Measurements from ENCODE around the gene RBBP4.
A peak's percentile ranks its signal among the peaks of the same experiment; 100 is the strongest.
"Not testable (repeated sequence)": the region's sequence is repeated elsewhere in the genome, so short reads cannot be mapped to it uniquely, and the experiment has no call there.

RBBP4 gene

GRCh38 chr1:32684167-32684811 is 33.3 kb downstream of the RBBP4 start:
- DNase-seq, result no peak
- intact Hi-C loops (cut with DNase I), result no loop called here

DNA sequence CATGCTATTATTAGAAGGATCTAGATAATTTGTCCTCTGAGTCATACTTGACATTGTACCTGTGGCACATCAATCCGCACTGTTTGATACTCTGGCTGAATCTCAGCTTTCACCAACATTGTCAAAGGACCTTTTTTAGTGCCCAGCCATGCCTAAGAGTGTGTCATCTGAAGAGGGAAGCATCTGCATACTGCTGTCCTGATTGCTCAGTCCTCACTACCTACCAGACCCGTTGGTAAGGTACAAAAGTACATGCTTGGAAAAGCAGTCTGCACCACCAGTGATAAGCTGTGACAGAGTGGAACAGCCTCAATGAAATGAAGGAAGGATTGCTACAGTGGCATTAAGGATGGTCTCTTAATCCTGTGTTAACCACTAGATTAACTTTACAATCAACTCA is 34.5 kb downstream of the RBBP4 start:
- intact Hi-C loops (cut with DNase I), result no loop called here
- DNase-seq, result no peak

- intact Hi-C loops (cut with DNase I), result no loop called here
- no peak for DNase-seq
Observed at GRCh38 chr1:32686387-32686786, 35.4 kb downstream of the RBBP4 start.

- no peak for DNase-seq
- intact Hi-C loops (cut with DNase I), result no loop called here
Observed at GRCh38 chr1:32693455-32694174, 42.6 kb downstream of the RBBP4 start.

- intact Hi-C loops (cut with DNase I), result no loop called here
- peak in 3 of 10 donors; percentile 35 to 90 (median 85) for DNase-seq
Observed at GRCh38 chr1:32695098-32695904, 44.3 kb downstream of the RBBP4 start.

GRCh38 chr1:32696041-32696440 is 45.0 kb downstream of the RBBP4 start:
- DNase-seq, result peak in 2 of 10 donors; percentile 32 to 58
- intact Hi-C loops (cut with DNase I), result no loop called here

DNA sequence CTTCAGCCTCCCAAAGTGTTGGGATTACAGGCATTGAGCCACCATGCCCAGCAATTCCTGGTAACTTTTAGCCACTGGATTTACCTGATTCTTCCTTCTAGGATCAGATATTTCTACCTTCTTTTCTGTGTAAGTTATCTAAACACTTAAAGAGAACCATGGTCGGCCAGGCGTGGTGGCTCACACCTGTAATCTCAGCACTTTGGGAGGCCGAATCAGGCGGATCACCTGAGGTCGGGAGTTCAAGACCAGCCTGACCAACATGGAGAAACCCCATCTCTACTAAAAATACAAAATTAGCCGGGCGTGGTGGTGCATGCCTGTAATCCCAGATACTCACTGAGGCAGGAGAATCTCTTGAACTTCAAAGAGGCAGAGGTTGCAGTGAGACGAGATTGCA is 46.0 kb downstream of the RBBP4 start:
- intact Hi-C loops (cut with DNase I), result not testable (repeated sequence)
- peak in 2 of 10 donors; percentile 30 to 44 for DNase-seq

DNA sequence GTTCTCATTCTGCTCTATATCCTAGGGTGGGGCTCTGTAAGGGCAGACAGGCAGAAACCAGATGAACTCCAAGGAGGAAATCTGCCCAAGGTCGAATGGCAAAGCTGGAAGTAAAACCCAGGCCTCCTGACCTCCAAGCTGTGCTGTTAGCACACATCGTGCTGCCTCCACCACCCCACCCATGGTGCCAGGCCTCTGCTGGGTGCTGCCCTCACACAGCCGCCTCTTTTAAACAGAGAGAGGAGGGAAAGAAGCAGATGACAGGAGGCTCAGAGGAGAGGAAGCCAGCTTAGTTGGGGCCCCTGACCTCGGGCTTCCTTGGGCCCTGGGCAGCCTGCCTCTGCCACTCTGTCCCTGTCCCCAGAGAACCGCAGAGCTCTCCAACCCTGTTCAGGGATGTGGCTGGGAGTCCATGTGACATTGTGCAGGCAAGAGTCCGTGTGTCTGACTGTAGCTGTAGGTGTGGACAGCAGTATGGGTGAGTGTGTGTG is 50.5 kb downstream of the RBBP4 start:
- peak in 3 of 10 donors; percentile 58 to 84 (median 62) for DNase-seq
- intact Hi-C loops (cut with DNase I), result no loop called here

DNA sequence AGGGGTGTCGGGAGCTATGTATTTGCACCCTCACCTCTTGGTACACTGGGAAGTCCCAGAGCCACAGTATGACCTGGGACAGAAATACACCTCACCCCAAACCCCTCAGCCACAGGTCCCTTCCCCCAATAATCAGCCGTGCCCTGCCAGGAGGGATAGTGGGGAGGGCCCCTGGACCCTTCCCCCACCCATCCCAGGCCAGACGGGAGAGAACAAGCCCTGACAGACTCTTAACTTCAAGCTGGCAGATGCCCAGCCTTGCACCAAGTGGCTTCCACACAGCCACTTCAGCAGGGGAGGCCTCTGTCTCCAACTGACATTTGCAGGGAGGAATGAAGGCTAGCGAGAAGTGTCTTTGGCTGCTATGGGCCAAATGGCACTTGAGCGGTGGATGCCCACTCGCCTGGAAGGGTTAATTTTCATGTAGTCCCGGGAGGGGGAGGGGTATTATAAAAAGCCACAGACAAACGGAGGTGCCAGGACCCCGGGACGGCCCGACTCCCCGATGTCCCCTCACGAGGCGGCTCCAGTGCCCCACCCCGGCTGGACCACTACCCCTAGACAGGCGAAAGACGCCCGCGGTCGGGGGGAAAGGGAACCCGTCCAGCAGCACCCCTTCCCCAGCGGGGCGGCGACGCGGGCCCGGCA is 51.1 kb downstream of the RBBP4 start:
- peak in 3 of 10 donors; percentile 76 to 84 (median 78) for DNase-seq
- intact Hi-C loops (cut with DNase I), result no loop called here

- intact Hi-C loops (cut with DNase I), result no loop called here
- peak in 4 of 10 donors; percentile 40 to 86 (median 79) for DNase-seq
Observed at GRCh38 chr1:32702599-32703478, 51.8 kb downstream of the RBBP4 start, which contains the start of gene SYNC. TSS of gene SYNC (minus strand) at chr1:32702770. CDS start at chr1:32702660, 110 bp downstream.

DNA sequence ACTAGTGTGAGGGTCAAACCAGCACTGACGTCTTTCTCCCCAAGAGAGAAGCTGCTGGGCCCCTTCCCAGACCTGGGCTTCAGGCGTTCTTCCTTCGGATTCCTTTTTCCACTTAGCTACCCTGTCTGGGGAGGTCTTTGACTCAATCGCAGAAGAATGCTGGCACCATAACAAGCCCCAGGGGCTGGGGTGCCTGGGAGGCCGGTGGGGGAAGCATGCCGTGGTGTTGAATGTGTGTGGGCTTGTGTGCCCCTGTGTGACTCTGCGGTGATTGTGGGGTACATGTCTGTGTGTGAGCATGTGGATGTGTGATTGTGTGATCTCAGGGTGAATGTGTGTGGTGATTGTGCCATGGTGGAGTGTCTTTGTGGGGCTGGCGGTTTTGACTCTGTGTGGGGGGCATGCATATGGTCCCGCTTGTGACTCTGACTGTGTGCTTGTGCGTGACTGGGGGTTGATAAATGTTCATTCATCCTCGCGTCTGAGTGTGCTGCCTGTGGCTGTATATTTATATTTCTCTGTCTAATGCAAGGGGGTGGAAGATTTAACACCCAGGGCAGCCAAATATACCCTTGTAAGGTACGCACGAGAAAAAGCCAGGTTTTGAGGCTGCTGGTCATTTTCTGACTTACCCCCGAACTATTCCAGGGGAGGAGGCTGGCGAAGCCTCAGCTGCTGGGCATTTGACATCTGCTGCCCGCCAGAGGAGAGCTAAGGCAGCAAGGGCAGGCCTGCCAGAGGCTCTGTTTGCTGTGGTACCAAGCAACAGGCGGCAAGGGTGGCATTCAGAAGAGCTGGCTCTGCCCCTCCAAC is 52.7 kb downstream of the RBBP4 start:
- intact Hi-C loops (cut with DNase I), result no loop called here
- peak in 4 of 10 donors; percentile 27 to 85 (median 72) for DNase-seq

- DNase-seq, result peak in 2 of 10 donors; percentile 46 to 70
- intact Hi-C loops (cut with DNase I), result no loop called here
Observed at GRCh38 chr1:32705516-32705915, 54.5 kb downstream of the RBBP4 start.

- intact Hi-C loops (cut with DNase I), result no loop called here
- DNase-seq, result peak in 2 of 10 donors; percentile 54 to 63
Observed at GRCh38 chr1:32706491-32706890, 55.5 kb downstream of the RBBP4 start.

- DNase-seq, result no peak
- intact Hi-C loops (cut with DNase I), result no loop called here
Observed at GRCh38 chr1:32709075-32709474, 58.1 kb downstream of the RBBP4 start.

- intact Hi-C loops (cut with DNase I), result no loop called here
- no peak for DNase-seq
Observed at GRCh38 chr1:32709476-32709875, 58.5 kb downstream of the RBBP4 start.

- intact Hi-C loops (cut with DNase I); DNase-seq: not testable (repeated sequence)
Observed at GRCh38 chr1:32711221-32711620, 60.2 kb downstream of the RBBP4 start.

- no peak for DNase-seq
- intact Hi-C loops (cut with DNase I), result no loop called here
Observed at GRCh38 chr1:32713081-32713480, 62.1 kb downstream of the RBBP4 start.

GRCh38 chr1:32714277-32714676 is 63.3 kb downstream of the RBBP4 start:
- intact Hi-C loops (cut with DNase I), result no loop called here

GRCh38 chr1:32715901-32716311 is 64.9 kb downstream of the RBBP4 start:
- intact Hi-C loops (cut with DNase I), result no loop called here
- no peak for DNase-seq

More at GRCh38 chr1:32714277-32714676, 63.3 kb downstream of the RBBP4 start:
- no peak for DNase-seq
